Stimulated activated naive CD4-positive, alpha-beta T cell (primary cell): ENCODE measurements around the gene B3GAT1.
"Not testable (repeated sequence)": the region's sequence is repeated elsewhere in the genome, so short reads cannot be mapped to it uniquely, and the experiment has no call there.

Source experiments
- DNase-seq, 6 experiments: peaks; one replicate each; lab custom pipeline; 2025; lab: John Stamatoyannopoulos, UW

B3GAT1 gene

DNA sequence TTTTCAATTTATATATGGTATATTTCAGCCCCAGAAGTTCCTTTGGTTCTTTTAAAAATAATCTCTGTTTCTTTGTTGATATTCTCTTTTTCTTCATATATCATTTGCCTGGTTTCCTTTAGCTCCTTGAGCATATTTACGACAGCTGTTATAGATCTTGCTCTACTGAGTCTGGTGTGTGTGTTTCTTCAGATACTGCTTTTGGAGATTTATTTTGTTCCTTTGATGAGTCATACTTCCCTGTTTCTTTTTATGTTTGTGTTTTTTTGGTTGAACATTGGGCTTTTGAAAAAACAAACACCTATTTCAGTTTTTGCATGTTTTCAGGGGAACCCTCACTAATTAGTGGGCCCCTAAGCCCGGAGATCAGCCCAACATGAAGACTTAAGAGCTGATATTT, 56.9 kb downstream of the B3GAT1 start:
- DNase-seq, result no peak

GRCh38 chr11:134352111-134352510, 59.9 kb downstream of the B3GAT1 start:
- DNase-seq, result no peak

- no peak for DNase-seq
These were observed 61.7 kb downstream of the B3GAT1 start for GRCh38 chr11:134350381-134350780.

DNA sequence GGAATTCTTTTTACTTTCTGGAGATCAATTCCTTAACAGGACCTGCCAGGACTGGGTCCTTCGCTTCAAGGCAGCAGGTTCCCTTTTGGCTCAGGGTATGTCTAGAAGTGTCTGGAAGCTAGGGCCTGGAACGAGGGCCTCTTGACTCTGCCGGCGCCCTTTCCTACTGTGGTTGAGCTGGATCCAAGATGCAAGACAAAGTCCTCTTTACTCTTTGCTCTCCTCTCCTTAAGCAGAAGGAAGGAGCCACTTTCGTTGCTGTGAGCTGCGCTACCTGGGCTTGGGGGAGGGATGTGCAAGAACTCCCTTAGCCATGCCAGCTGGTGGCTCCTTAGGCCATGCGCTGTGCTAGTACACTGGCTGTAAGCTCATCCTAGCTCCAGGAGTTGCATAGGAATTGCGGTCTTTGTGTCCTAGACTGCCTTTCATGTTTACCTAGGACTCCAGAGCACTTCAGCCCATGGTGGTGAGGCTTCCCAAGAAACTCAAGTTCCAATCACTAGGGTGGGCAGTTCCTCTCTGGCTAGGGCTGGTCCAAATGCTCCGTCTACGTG, 62.2 kb downstream of the B3GAT1 start:
- no peak for DNase-seq

DNA sequence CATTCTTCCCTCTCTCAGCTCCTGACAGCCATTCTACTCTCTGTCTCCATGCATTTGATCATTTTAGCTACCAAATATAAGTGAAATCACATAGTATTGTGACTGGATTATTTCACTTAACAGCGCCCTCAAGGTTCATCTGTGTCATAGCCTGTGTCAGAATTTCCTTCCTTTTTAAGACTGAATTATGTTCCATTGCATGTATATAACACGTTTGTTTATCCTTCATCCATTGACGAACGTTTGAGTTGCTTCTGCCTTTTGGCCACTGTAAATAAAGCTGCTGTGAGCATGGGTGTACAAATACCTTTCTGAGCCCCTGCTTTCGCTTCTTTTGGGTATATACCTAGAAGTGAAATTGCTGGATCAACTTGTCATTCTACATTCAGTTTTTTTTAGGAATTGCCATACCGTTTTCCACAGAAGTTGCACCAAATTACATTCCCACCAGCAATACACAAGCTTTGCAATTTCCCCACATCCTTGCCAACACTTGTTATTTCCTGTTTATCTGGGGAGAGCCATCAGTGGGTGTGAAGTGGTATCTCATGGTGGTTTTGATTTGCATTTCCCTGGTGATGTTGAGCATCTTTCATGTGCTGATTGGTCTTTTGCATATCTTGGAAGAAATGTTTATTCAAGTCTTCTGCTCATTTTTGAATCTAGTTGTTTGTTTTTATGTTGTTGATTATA, 62.8 kb downstream of the B3GAT1 start:
- DNase-seq, result no peak

DNA sequence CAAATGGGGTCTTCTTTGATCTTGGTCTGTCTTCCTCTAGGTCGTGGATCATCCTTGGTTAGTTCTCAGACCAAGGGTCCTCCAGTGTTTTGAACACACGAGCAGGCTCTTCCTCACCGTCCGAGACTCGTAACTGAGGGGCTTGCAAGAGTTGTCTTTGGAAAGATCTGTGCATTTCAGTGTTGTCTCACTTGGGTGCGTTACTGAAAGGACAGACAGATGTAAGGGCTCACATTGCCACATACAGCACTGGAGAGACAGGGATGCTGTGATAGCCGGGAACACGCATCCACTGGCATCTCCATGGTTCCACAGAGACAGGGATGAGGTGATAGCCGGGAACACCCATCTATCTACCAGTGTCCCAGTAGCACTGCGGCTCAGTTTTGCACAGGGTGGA, 64.6 kb downstream of the B3GAT1 start:
- no peak for DNase-seq

GRCh38 chr11:134346976-134347350, 65.1 kb downstream of the B3GAT1 start:
- no peak for DNase-seq

GRCh38 chr11:134346101-134346975, 65.7 kb downstream of the B3GAT1 start:
- DNase-seq, result no peak

- no peak for DNase-seq
These were observed 66.8 kb downstream of the B3GAT1 start for GRCh38 chr11:134345237-134345550.

DNA sequence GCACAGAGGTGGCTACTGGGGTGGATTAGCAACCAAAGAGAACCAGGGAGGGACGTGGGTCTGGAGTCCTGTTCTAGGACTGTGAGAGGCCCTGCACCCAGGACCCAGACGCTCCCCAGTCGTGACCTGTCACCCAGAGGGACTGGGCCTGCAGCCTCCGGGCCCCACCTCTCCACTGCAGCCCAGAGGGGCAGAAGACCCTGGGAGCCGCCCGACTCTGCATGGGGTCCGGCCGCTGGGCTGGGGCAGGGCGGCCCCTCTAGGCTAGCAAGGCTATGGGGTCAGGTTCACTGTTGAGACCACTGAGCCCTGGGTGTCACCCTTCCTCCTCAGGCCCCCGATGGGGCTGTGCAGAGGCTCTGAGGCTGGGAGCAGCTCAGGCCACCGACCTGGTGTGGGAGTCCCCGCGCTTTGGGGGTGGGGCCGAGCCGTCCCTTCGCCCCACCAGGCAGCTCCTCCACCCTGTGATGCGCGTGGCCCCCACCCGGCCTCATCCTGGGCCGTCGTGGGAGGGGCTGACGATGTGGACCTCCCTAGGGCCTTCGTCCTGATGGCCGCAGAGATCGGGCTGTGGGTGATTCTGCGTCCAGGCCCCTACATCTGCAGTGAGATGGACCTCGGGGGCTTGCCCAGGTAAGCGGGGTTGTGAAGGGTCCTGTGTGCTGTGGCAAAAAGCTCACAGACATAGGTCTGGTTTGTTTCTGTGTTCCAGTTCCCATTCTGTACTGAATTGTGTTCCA, 67.4 kb downstream of the B3GAT1 start:
- not testable (repeated sequence) for DNase-seq

GRCh38 chr11:134343646-134344045, 68.4 kb downstream of the B3GAT1 start:
- DNase-seq, result no peak

DNA sequence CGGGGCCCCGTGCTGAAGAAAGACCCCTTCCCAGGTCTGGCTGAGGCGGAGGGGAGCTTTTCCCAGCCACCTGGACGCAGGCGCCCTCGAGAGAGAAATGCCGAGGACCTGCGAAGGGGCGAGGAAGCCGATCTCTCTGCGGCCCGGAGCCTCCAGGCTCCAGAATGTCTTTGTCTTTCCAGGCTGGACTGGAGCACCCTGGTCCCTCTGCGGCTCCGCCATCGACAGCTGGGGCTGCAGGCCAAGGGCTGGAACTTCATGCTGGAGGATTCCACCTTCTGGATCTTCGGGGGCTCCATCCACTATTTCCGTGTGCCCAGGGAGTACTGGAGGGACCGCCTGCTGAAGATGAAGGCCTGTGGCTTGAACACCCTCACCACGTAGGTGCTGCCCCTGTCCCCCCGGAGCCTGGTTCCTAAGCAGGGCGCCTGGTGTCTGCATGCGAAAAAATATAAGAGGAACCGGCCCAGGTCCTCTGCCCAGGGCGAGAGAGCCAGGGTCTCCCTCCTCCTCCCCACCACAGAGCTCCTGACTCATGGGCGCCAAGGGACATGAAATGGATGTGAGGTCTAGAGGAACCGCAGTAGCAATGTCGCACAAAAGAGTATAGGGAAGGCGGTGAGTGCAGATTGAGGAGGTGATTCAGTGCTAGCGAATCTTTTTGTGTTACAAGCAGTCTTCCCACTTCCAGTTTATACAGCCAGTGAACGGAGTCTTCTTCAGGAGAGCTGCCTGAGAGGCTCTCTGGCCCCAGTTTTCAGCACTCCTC, 69.3 kb downstream of the B3GAT1 start:
- no peak for DNase-seq

GRCh38 chr11:134341805-134342571, 70.1 kb downstream of the B3GAT1 start:
- no peak for DNase-seq

GRCh38 chr11:134340354-134340964, 71.6 kb downstream of the B3GAT1 start:
- no peak for DNase-seq

GRCh38 chr11:134339756-134340155, 72.3 kb downstream of the B3GAT1 start:
- DNase-seq, result no peak

DNA sequence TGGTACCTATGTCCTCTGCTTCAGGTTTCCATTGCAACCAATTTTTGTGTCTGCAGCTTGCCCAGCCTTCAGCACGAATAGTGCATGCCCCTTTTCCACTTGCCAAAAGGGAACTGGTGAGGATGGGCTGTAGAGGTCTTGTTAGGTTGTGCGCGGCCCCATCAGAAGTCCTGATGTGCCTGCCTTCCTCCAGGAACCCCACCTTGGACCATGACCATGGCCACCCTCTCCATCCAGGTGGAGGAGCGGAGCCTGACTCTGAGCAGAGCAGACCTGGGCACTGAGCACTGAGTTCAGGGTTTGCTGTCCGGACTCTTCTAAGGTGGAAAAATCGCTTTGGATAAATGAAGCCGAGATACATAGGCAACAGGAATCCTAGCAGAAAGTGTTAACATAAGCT, 73.4 kb downstream of the B3GAT1 start:
- DNase-seq, result no peak

- DNase-seq, result no peak
These were observed 74.0 kb downstream of the B3GAT1 start for GRCh38 chr11:134338068-134338467.

DNA sequence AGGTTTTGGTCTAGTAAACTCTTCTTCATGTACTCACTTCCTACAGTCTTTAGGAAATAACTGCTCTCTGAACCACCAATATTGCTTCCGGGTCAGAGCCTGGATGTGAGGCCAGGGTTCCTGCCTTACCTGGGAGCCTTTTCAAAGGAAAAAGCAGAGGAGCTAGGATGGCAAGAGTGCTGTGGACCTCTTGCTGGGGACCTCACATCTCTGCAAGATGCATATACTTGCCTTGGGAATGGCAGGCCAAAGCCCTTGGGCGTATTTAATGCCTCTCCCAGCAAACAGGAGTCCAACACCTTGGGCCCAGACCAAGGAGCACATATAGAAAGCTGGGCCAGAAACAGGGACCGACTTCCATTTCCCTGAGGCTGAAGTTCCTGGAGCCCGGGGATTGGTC, 75.0 kb downstream of the B3GAT1 start:
- no peak for DNase-seq

DNA sequence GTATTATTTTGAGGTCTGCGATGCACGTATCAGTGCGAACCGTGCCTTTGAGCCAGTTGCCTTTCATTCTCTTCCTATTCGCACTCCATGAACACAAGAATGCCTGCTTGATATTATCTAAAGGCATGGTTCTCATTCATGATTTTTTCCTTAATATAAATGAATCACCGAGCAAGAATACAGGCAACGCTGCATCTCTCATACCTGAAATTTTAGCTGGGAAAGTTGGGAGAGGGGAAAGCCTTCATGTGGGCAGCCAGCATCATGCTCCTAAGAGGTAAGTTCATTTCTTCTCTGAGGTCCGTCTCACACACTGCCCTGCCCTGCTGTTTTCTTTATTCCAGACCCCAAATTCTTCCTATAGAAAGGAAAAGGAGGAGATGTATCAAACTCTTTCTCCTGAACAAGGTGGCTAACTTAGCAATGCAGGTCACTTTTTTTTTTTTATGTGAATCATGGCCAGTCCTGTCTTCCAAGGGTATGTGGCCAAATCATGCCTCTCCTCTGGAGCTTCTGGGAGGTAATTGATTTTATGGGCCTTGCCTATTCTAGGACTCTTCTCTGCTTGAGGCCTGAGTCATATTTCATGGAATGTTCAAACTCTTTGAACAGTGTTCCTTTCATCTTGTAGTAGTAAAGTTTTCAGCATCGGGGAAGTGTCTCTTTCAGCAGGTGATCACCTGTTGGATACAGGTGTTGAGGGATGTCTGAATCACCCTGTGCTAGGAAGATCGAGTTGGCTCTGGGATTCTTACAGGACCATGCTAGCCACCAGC, 77.1 kb downstream of the B3GAT1 start:
- DNase-seq, result no peak

DNA sequence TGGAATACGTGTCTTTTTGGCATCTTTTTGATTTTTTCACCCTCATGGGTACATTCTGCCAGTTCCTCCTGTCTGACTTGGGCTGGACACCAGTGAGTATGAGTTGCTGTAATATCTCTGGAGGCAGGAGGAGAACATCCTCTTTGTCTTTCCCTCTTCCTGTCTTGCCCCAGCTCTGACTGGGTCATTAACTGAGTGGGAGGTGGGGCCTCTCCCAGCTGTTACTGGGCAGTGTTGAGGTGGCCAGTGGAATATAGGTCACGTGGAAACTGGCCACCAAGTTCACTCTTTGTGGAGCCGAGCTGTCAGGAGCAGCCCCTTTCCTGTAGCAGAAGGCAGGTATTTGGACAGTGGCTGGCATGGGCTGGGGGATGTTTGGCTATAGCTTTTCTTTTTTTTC, 78.1 kb downstream of the B3GAT1 start:
- DNase-seq, result no peak
